Stimulated activated CD8-positive, alpha-beta memory T cell treated with anti-CD3 and anti-CD28 coated beads, Interleukin-7, amount 100 ng/mL, for 48 hours (primary cell): ENCODE measurements around the gene LRBA.

Source experiments
- DNase-seq, 2 donors: peaks; one replicate each; pipeline ENCODE4 v3.0.0-alpha.2; 2020; ENCODE audit warnings: low read depth in 1 of 2; ENCODE audit errors: extremely low read depth in 1 of 2

Gene LRBA

GRCh38 chr4:150890246-150890645 is 124.8 kb downstream of the LRBA start:
- no peak for DNase-seq

- no peak for DNase-seq
Observed at GRCh38 chr4:150889306-150889705, 125.8 kb downstream of the LRBA start.

GRCh38 chr4:150888625-150889024 is 126.5 kb downstream of the LRBA start:
- no peak for DNase-seq

GRCh38 chr4:150888217-150888616 is 126.9 kb downstream of the LRBA start:
- DNase-seq: no peak

GRCh38 chr4:150886597-150886996 is 128.5 kb downstream of the LRBA start:
- DNase-seq: no peak

- DNase-seq: no peak
Observed at GRCh38 chr4:150884625-150885024, 130.5 kb downstream of the LRBA start.

- DNase-seq: no peak
Observed at GRCh38 chr4:150875367-150875766, 139.7 kb downstream of the LRBA start.

GRCh38 chr4:150874338-150875226 is 140.5 kb downstream of the LRBA start:
- no peak for DNase-seq

- no peak for DNase-seq
Observed at GRCh38 chr4:150867148-150867547, 147.9 kb downstream of the LRBA start.

- no peak for DNase-seq
Observed at GRCh38 chr4:150863456-150863855, 151.6 kb downstream of the LRBA start.

GRCh38 chr4:150862829-150863228 is 152.3 kb downstream of the LRBA start:
- no peak for DNase-seq

- no peak for DNase-seq
Observed at GRCh38 chr4:150859453-150859852, 155.6 kb downstream of the LRBA start.

- no peak for DNase-seq
Observed at GRCh38 chr4:150855981-150856510, 159.0 kb downstream of the LRBA start.

- DNase-seq: no peak
Observed at GRCh38 chr4:150854600-150854999, 160.5 kb downstream of the LRBA start.

- DNase-seq: no peak
Observed at GRCh38 chr4:150853882-150854281, 161.2 kb downstream of the LRBA start.

- DNase-seq: no peak
Observed at GRCh38 chr4:150852216-150852615, 162.9 kb downstream of the LRBA start.

- no peak for DNase-seq
Observed at GRCh38 chr4:150849016-150849415, 166.1 kb downstream of the LRBA start.

- peak; percentile 8 to 21 for DNase-seq
Observed at GRCh38 chr4:150828159-150828558, 186.9 kb downstream of the LRBA start.

GRCh38 chr4:150827226-150827625 is 187.9 kb downstream of the LRBA start:
- no peak for DNase-seq

GRCh38 chr4:150826306-150826705 is 188.8 kb downstream of the LRBA start:
- DNase-seq: no peak

GRCh38 chr4:150822407-150822806 is 192.7 kb downstream of the LRBA start:
- DNase-seq: no peak

GRCh38 chr4:150821641-150822040 is 193.4 kb downstream of the LRBA start:
- no peak for DNase-seq
